ENCODE results near the gene PTPRM. TPM values are rescaled to one million over a fixed set of nuclear protein-coding genes. Genes with fewer than 3 reads are reported as not detected.
A peak's percentile ranks its signal among the peaks of the same experiment; 100 is the strongest.

Gene PTPRM
- polyA plus RNA-seq, 4 donors: 82.9 to 104 (median 97.8) TPM

- DNase-seq (ENCODE audit: low read depth in 4 of 4, low spot score in 3 of 4): peak; percentile 60 to 69 (median 66)
Measured at GRCh38 chr18:8389391-8390340, 822.5 kb downstream of the PTPRM start.

- no peak for DNase-seq (ENCODE audit: low read depth in 4 of 4, low spot score in 3 of 4)
Measured at GRCh38 chr18:8391068-8391467, 824.0 kb downstream of the PTPRM start.

GRCh38 chr18:8396254-8396653, 829.1 kb downstream of the PTPRM start:
- DNase-seq (ENCODE audit: low read depth in 4 of 4, low spot score in 3 of 4): no peak

- DNase-seq (ENCODE audit: low read depth in 4 of 4, low spot score in 3 of 4): no peak
Measured at GRCh38 chr18:8397034-8397433, 829.9 kb downstream of the PTPRM start.

GRCh38 chr18:8399138-8399537, 832.0 kb downstream of the PTPRM start:
- DNase-seq (ENCODE audit: low read depth in 4 of 4, low spot score in 3 of 4): no peak

GRCh38 chr18:8400193-8400752, 833.2 kb downstream of the PTPRM start:
- DNase-seq (ENCODE audit: low read depth in 4 of 4, low spot score in 3 of 4): no peak

- no peak for DNase-seq (ENCODE audit: low read depth in 4 of 4, low spot score in 3 of 4)
Measured at GRCh38 chr18:8400825-8401224, 833.7 kb downstream of the PTPRM start.

GRCh38 chr18:8401606-8402005, 834.5 kb downstream of the PTPRM start:
- no peak for DNase-seq (ENCODE audit: low read depth in 4 of 4, low spot score in 3 of 4)

GRCh38 chr18:8402237-8402636, 835.1 kb downstream of the PTPRM start:
- no peak for DNase-seq (ENCODE audit: low read depth in 4 of 4, low spot score in 3 of 4)

GRCh38 chr18:8403713-8404112, 836.6 kb downstream of the PTPRM start:
- DNase-seq (ENCODE audit: low read depth in 4 of 4, low spot score in 3 of 4): no peak

GRCh38 chr18:8406186-8406867, 839.2 kb downstream of the PTPRM start:
- DNase-seq (ENCODE audit: low read depth in 4 of 4, low spot score in 3 of 4): no peak

GRCh38 chr18:8406868-8407250, 839.7 kb downstream of the PTPRM start:
- no peak for DNase-seq (ENCODE audit: low read depth in 4 of 4, low spot score in 3 of 4)

- DNase-seq (ENCODE audit: low read depth in 4 of 4, low spot score in 3 of 4): no peak
Measured at GRCh38 chr18:8409151-8409550, 842.0 kb downstream of the PTPRM start.

GRCh38 chr18:8411492-8411891, 844.4 kb downstream of the PTPRM start:
- no peak for DNase-seq (ENCODE audit: low read depth in 4 of 4, low spot score in 3 of 4)

- no peak for DNase-seq (ENCODE audit: low read depth in 4 of 4, low spot score in 3 of 4)
Measured at GRCh38 chr18:8412117-8412516, 845.0 kb downstream of the PTPRM start.

- no peak for DNase-seq (ENCODE audit: low read depth in 4 of 4, low spot score in 3 of 4)
Measured at GRCh38 chr18:8413189-8413588, 846.1 kb downstream of the PTPRM start.

GRCh38 chr18:8413751-8414150, 846.6 kb downstream of the PTPRM start:
- no peak for DNase-seq (ENCODE audit: low read depth in 4 of 4, low spot score in 3 of 4)

- DNase-seq (ENCODE audit: low read depth in 4 of 4, low spot score in 3 of 4): no peak
Measured at GRCh38 chr18:8416212-8417019, 849.3 kb downstream of the PTPRM start.

- DNase-seq (ENCODE audit: low read depth in 4 of 4, low spot score in 3 of 4): no peak
Measured at GRCh38 chr18:8422391-8422790, 855.3 kb downstream of the PTPRM start.

GRCh38 chr18:8423051-8423557, 856.0 kb downstream of the PTPRM start:
- no peak for DNase-seq (ENCODE audit: low read depth in 4 of 4, low spot score in 3 of 4)
